WTC11 (cell line): ENCODE data around the gene PIKFYVE. TPM values are rescaled to one million over a fixed set of nuclear protein-coding genes. Genes with fewer than 3 reads are reported as not detected.
"Not testable (repeated sequence)": the region's sequence is repeated elsewhere in the genome, so short reads cannot be mapped to it uniquely, and the experiment has no call there.

Source experiments
- ATAC-seq: fragments of 200-7000 bp; cut with Tn5 transposase; 2 replicates; pipeline ENCODE4 v1.10.0; 2021; ENCODE audit warnings: mild to moderate bottlenecking, moderate library complexity
- CTCF ChIA-PET: fragments of 300-600 bp; sonication (Branson Sonifier 250); formaldehyde crosslinking; loops from one replicate; lab custom pipeline; 2021; ENCODE audit warnings: antibody characterized with exemption; lab: Charles Lee
- POLR2A ChIA-PET: fragments of 350-600 bp; sonication (Branson Sonifier 250); formaldehyde crosslinking; loops from one replicate; lab custom pipeline; 2021; ENCODE audit warnings: antibody characterized with exemption; lab: Charles Lee
- DNase-seq: peaks from one replicate; pipeline ENCODE4 v3.0.0; 2021; ENCODE audit warnings: low spot score
- H3K27ac Mint-ChIP-seq: 2 replicates; pipeline ENCODE4 v1.8.0; 2021; ENCODE audit warnings: mixed read lengths
- H3K27me3 Mint-ChIP-seq: 2 replicates; pipeline ENCODE4 v1.8.0; 2021; ENCODE audit warnings: low read depth, mild to moderate bottlenecking, moderate library complexity, mixed read lengths
- H3K36me3 Mint-ChIP-seq: 2 replicates; pipeline ENCODE4 v1.8.0; 2021; ENCODE audit warnings: mixed read lengths
- H3K4me1 Mint-ChIP-seq: 2 replicates; pipeline ENCODE4 v1.8.0; 2022; ENCODE audit warnings: mixed read lengths
- H3K4me3 Mint-ChIP-seq: 2 replicates; pipeline ENCODE4 v1.8.0; 2021; ENCODE audit warnings: mild to moderate bottlenecking, moderate library complexity, mixed read lengths
- H3K9me3 Mint-ChIP-seq: 2 replicates; pipeline ENCODE4 v1.8.0; 2021; ENCODE audit warnings: mixed read lengths
- ATF1 ChIP-seq: sonication (generic); formaldehyde crosslinking; IDR thresholded peaks from 2 replicates; pipeline ENCODE4 v1.8.1; 2023; ENCODE audit warnings: mild to moderate bottlenecking, moderate library complexity, missing genetic modification reagents
- CBFB ChIP-seq: sonication (generic); formaldehyde crosslinking; IDR thresholded peaks from 2 replicates; pipeline ENCODE4 v1.8.1; 2022; ENCODE audit warnings: mild to moderate bottlenecking, low read depth, missing genetic modification reagents
- CDX4 ChIP-seq: fragments of 250-450 bp; sonication (Bioruptor Pico); IDR thresholded peaks from 2 replicates; pipeline ENCODE4 v1.9.0; 2021; ENCODE audit warnings: moderate library complexity, mild to moderate bottlenecking, inconsistent platforms, borderline replicate concordance
- CREM ChIP-seq: sonication (generic); formaldehyde crosslinking; IDR thresholded peaks from 2 replicates; pipeline ENCODE4 v1.8.1; 2022; ENCODE audit warnings: mild to moderate bottlenecking, missing genetic modification reagents, moderate library complexity
- ETV6 ChIP-seq: sonication (generic); formaldehyde crosslinking; IDR thresholded peaks from 2 replicates; pipeline ENCODE4 v1.8.1; 2022; ENCODE audit warnings: mild to moderate bottlenecking, missing genetic modification reagents
- FOXP1 ChIP-seq: sonication (generic); formaldehyde crosslinking; IDR thresholded peaks from 2 replicates; pipeline ENCODE4 v1.8.0; 2022; ENCODE audit warnings: missing genetic modification reagents, mild to moderate bottlenecking, moderate library complexity, borderline replicate concordance
- GRHL2 ChIP-seq: fragments of 250-450 bp; sonication (Bioruptor Pico); IDR thresholded peaks from 2 replicates; pipeline ENCODE4 v1.8.0; 2022; ENCODE audit warnings: mild to moderate bottlenecking, moderate library complexity; ENCODE audit not compliant: insufficient replicate concordance, severe bottlenecking
- NFE2L1 ChIP-seq: sonication (generic); formaldehyde crosslinking; IDR thresholded peaks from 2 replicates; pipeline ENCODE4 v1.8.1; 2023; ENCODE audit warnings: missing genetic modification reagents
- PRRX2 ChIP-seq: fragments of 250-450 bp; sonication (Bioruptor Pico); IDR thresholded peaks from 2 replicates; pipeline ENCODE4 v1.8.0; 2021; ENCODE audit warnings: mild to moderate bottlenecking
- USF2 ChIP-seq: sonication (generic); formaldehyde crosslinking; IDR thresholded peaks from 2 replicates; pipeline ENCODE4 v1.8.1; 2023; ENCODE audit warnings: mild to moderate bottlenecking, missing genetic modification reagents, moderate library complexity
- ZMAT4 ChIP-seq: fragments of 250-450 bp; sonication (Bioruptor Pico); IDR thresholded peaks from 2 replicates; pipeline ENCODE4 v1.9.0; 2021; ENCODE audit warnings: mild to moderate bottlenecking
- ZNF396 ChIP-seq: fragments of 250-450 bp; sonication (Bioruptor Pico); IDR thresholded peaks from 2 replicates; pipeline ENCODE4 v1.8.0; 2021; ENCODE audit warnings: mild to moderate bottlenecking, moderate library complexity, borderline replicate concordance
- ZSCAN18 ChIP-seq: fragments of 250-450 bp; sonication (Bioruptor Pico); IDR thresholded peaks from 2 replicates; pipeline ENCODE4 v2.1.2; 2022; ENCODE audit warnings: mild to moderate bottlenecking, moderate library complexity
- total RNA-seq: library from RNA; stranded (reverse); gene quantifications from 3 replicates; pipeline ENCODE4 v1.2.3, GENCODE V29; 2021
- TF ChIP-seq, protein P1 (sequence below): sonication (generic); formaldehyde crosslinking; IDR thresholded peaks from 2 replicates; pipeline ENCODE4 v1.8.1; 2023; ENCODE audit warnings: mild to moderate bottlenecking, missing genetic modification reagents
- TF ChIP-seq, protein P2 (sequence below): fragments of 250-450 bp; sonication (Bioruptor Pico); IDR thresholded peaks from 2 replicates; pipeline ENCODE4 v1.9.0; 2021; ENCODE audit warnings: mild to moderate bottlenecking

The PIKFYVE gene
- total RNA-seq, 1 experiment from 2014 or later: 36.1 TPM

DNA sequence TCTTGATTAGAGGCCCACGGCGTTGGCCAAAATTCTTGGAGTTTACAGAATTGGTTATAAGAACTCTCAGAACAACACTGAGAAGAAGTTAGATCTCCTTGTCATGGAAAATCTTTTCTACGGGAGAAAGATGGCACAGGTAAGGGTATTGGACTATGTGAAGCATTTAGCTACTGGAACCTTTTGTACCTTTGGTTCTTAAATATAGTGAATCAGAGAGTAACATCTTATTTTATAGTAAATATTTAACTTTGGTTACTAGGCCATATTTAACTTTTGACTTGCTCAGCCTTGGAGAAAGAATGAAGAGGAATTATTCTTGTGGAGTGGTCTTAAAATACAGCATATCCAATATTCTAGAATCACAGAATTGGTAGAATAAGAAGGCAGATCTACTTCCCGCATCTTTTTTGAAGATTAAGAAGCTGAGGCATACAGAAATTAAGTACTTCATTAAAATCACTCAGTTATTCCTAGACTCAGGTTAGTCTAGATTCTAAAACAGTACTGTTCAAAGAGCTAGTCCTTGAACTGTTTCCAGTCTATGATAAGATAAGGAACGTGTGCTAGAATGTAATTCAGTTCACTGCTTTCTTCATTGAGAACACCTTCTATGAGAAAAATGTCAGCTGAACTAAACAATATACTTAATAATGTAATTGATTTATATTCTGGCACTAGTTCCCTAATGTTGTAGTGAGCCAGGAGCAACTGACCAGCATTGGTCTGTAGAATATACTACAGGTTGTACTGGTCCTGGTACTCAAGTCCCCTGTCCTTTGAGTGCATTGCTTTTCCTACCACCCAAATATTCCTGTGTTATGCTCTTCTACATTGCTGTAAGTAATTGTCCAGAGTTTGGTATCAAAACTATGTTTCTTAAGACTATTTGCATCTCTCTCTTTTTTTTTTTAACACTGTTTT lies 86.9 kb downstream of the PIKFYVE start (continued):
- no peak for TF ChIP-seq ETV6
- TF ChIP-seq, all 79 proteins: peak for 0

DNA sequence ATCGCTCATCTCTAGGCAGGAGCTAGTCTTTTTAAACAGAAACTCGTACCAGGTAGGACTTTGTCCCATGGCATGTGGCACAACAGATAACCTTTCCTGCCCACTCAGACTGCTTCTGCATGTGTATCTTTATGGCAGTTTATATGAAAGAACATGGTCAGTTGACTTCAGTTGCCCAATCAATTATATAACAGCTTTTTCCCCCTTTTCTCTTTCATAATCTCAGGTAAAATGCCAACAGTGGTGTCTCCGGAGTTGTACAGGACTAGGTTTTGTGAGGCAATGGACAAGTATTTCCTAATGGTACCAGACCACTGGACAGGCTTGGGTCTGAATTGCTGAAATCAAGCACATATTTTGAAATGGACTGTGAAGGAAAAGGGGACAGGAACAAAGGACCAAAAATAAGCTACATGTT lies 88.9 kb downstream of the PIKFYVE start:
- peaks cover 15% of the 10 kb centered on the region for H3K4me1 Mint-ChIP-seq
- TF ChIP-seq GRHL2 (CRISPR knock-in tag): no peak
- TF ChIP-seq, protein P1, sequence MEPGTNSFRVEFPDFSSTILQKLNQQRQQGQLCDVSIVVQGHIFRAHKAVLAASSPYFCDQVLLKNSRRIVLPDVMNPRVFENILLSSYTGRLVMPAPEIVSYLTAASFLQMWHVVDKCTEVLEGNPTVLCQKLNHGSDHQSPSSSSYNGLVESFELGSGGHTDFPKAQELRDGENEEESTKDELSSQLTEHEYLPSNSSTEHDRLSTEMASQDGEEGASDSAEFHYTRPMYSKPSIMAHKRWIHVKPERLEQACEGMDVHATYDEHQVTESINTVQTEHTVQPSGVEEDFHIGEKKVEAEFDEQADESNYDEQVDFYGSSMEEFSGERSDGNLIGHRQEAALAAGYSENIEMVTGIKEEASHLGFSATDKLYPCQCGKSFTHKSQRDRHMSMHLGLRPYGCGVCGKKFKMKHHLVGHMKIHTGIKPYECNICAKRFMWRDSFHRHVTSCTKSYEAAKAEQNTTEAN: no peak
- H3K27ac Mint-ChIP-seq: no peak overlapping the region
- H3K9me3 Mint-ChIP-seq: peaks cover 5% of the 10 kb centered on the region; the same call in 1 of the 2 replicates
- no peak overlapping the region for H3K4me3 Mint-ChIP-seq
- ATAC-seq (no peak), DNase-seq (no peak)
- CTCF ChIA-PET: interaction anchor here (1.9 kb wide), 1 partner anchor 19 kb away, joined by 7 read pairs; no protein-coding TSS in a partner anchor
- peaks cover 66% of the 10 kb centered on the region for H3K36me3 Mint-ChIP-seq
- POLR2A ChIA-PET: no interaction called here
- no peaks in the 10 kb centered on the region for H3K27me3 Mint-ChIP-seq

DNA sequence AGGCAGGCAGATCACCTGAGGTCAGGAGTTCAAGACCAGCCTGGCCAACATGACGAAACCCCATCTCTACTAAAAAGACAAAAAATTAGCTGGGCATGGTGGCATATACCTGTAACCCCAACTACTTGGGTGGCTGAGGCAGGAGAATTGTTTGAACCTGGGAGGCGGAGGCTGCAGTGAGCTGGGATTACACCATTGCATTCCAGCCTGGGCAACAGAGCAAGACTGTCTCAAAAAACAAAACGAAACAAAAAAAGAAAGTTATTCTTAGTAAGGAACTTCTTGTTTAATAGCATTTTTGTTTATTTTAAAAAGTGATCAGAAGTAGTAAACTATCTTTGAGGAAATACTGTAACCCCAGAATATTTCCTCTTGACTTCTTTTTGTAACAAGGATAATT lies 90.4 kb downstream of the PIKFYVE start:
- not testable (repeated sequence) for H3K27me3 Mint-ChIP-seq

DNA sequence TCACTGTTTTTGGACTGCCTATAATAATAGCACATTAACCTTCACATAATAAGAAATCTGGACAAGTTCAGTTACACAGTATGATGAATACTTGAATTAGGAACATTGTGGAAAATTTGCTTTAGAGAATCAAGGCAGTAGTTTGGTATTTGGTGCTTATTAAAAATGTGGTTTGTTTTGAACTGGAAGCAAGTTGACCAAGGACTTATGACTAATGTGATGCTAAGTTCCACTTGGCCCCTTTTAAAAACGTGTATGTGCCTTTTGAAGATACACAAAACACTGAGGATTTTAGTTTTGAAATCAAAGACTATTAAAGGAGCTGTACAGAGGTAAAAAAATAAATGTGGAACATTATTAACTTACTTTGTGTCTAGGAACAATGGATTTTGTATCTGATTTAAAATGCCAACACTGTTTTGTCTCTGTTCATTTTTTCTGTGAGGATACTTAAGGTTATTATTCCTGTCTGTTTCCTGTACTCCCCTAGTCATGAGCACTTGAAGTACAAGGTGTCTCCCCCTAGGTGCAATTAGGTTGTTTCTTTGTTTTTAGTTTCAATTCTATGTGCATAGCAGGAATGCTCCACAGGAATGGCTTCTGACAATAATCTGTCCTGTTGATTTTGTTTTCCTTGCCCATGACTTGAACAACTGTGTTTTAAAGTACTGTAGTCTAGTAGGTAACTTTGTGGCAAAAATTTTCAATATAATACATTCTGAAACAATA lies 91.0 kb downstream of the PIKFYVE start:
- ChIA-PET CTCF (no interaction called here), POLR2A (no interaction called here)
- Mint-ChIP-seq H3K4me1 (peaks cover 21% of the 10 kb centered on the region), H3K27ac (peak overlapping the region; percentile 36), H3K9me3 (peaks cover 5% of the 10 kb centered on the region; the same call in 1 of the 2 replicates), H3K27me3 (no peaks in the 10 kb centered on the region), H3K36me3 (peaks cover 48% of the 10 kb centered on the region), H3K4me3 (no peak overlapping the region)
- no peak for DNase-seq
- TF ChIP-seq NFE2L1: no peak
- no peak for TF ChIP-seq ZNF396 (CRISPR knock-in tag)
- TF ChIP-seq, protein P2, sequence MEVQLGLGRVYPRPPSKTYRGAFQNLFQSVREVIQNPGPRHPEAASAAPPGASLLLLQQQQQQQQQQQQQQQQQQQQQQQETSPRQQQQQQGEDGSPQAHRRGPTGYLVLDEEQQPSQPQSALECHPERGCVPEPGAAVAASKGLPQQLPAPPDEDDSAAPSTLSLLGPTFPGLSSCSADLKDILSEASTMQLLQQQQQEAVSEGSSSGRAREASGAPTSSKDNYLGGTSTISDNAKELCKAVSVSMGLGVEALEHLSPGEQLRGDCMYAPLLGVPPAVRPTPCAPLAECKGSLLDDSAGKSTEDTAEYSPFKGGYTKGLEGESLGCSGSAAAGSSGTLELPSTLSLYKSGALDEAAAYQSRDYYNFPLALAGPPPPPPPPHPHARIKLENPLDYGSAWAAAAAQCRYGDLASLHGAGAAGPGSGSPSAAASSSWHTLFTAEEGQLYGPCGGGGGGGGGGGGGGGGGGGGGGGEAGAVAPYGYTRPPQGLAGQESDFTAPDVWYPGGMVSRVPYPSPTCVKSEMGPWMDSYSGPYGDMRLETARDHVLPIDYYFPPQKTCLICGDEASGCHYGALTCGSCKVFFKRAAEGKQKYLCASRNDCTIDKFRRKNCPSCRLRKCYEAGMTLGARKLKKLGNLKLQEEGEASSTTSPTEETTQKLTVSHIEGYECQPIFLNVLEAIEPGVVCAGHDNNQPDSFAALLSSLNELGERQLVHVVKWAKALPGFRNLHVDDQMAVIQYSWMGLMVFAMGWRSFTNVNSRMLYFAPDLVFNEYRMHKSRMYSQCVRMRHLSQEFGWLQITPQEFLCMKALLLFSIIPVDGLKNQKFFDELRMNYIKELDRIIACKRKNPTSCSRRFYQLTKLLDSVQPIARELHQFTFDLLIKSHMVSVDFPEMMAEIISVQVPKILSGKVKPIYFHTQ (CRISPR knock-in tag): no peak
- TF ChIP-seq ATF1 (CRISPR knock-in tag): no peak
- no peak for TF ChIP-seq ZMAT4 (CRISPR knock-in tag)
- TF ChIP-seq USF2: no peak
- no peak for TF ChIP-seq FOXP1 (CRISPR knock-in tag)
- TF ChIP-seq CDX4: no peak
- no peak for TF ChIP-seq ETV6
- TF ChIP-seq CBFB (CRISPR knock-in tag): no peak
- no peak for TF ChIP-seq ZSCAN18
- TF ChIP-seq PRRX2 (CRISPR knock-in tag): no peak
- no peak for TF ChIP-seq CREM (CRISPR knock-in tag)
- no peak for ATAC-seq

More for the DNA sequence above, 90.4 kb downstream of the PIKFYVE start:
- H3K27ac Mint-ChIP-seq, CTCF ChIA-PET, DNase-seq, POLR2A ChIA-PET, H3K9me3 Mint-ChIP-seq, ATAC-seq, H3K4me3 Mint-ChIP-seq: not testable (repeated sequence)
- Mint-ChIP-seq H3K36me3 (peaks cover 54% of the 10 kb centered on the region), H3K4me1 (peaks cover 15% of the 10 kb centered on the region)
